Endothelial cell of umbilical vein (primary cell): ENCODE data around the gene KIF26B. TPM values are rescaled to one million over a fixed set of nuclear protein-coding genes. Genes with fewer than 3 reads are reported as not detected.

Source experiments
- BruUV-seq: library from RNA; stranded (reverse); fragments of 400-500 nt; replicated peaks from 2 replicates; lab custom pipeline; 2021; lab: Mats Ljungman, UMichigan
- CTCF ChIA-PET: fragments of 300-600, 350-600 bp; sonication (Branson Sonifier 250); formaldehyde crosslinking; loops from one replicate; lab custom pipeline; 2021; ENCODE audit warnings: antibody characterized with exemption, inconsistent platforms; lab: Charles Lee
- POLR2A ChIA-PET: fragments of 300-600, 350-600 bp; sonication (Branson Sonifier 250); formaldehyde crosslinking; loops from one replicate; lab custom pipeline; 2021; ENCODE audit warnings: antibody characterized with exemption, inconsistent platforms; lab: Charles Lee
- DNase-seq: peaks from one replicate; pipeline ENCODE4 v3.0.0-alpha.2; 2011; ENCODE audit warnings: low read depth, low spot score
- FAIRE-seq: peaks from 2 replicates; lab custom pipeline; 2011; peaks lifted over from hg19 to GRCh38; lab: Jason Lieb, UNC
- H2AFZ ChIP-seq: 2 replicates; pipeline ENCODE4 v1.6.0; 2012; ENCODE audit warnings: low read depth, low read length, control low read depth, inconsistent platforms
- H3K27ac ChIP-seq: 2 replicates; pipeline ENCODE4 v1.5.1; 2011; ENCODE audit warnings: low read depth, mild to moderate bottlenecking, control low read depth, low read length, moderate library complexity; ENCODE audit not compliant: insufficient read depth
- H3K27me3 ChIP-seq, 2 experiments: 2 replicates each; pipeline versions ENCODE4 v1.6.0 to v1.6.1; 2011; ENCODE audit warnings: low read length in 2 of 2, mixed read lengths in 1 of 2; ENCODE audit not compliant: control insufficient read depth in 2 of 2, insufficient read depth in 2 of 2
- H3K36me3 ChIP-seq, 2 experiments: 2 replicates in 1 of 2; 3 replicates in 1 of 2; pipeline ENCODE4 v1.5.1; 2011; ENCODE audit warnings: low read length in 2 of 2, mild to moderate bottlenecking in 1 of 2, moderate library complexity in 1 of 2; ENCODE audit not compliant: control insufficient read depth in 2 of 2, insufficient read depth in 2 of 2; ENCODE audit errors: extremely low read depth in 1 of 2
- H3K4me1 ChIP-seq: 3 replicates; pipeline ENCODE4 v1.5.1; 2011; ENCODE audit warnings: mild to moderate bottlenecking, low read length; ENCODE audit not compliant: control insufficient read depth, insufficient read depth; ENCODE audit errors: extremely low read depth
- H3K4me2 ChIP-seq: 2 replicates; pipeline ENCODE4 v1.6.1; 2011; ENCODE audit warnings: low read length, control low read depth, mixed read lengths; ENCODE audit not compliant: insufficient read depth
- H3K4me3 ChIP-seq, 3 experiments: fragments of 200-600 bp in 1 of 3; sonication (generic), shearing (Covaris generic) in 1 of 3; replicated peaks in 1 of 3; 2 replicates each; pipeline ENCODE4 v1.5.1; 2011 to 2016; ENCODE audit warnings: control low read depth in 3 of 3, low read length in 3 of 3, mild to moderate bottlenecking in 2 of 3, inconsistent platforms in 1 of 3, low read depth in 1 of 3, moderate library complexity in 1 of 3; ENCODE audit not compliant: insufficient read depth in 1 of 3
- H3K79me2 ChIP-seq: 2 replicates; pipeline ENCODE4 v1.6.0; 2012; ENCODE audit warnings: low read length, inconsistent platforms; ENCODE audit not compliant: control insufficient read depth, insufficient read depth
- H3K9ac ChIP-seq: replicated peaks from 2 replicates; pipeline ENCODE3; 2011; ENCODE audit warnings: low read length, control low read depth; ENCODE audit not compliant: insufficient read depth; ENCODE audit errors: extremely low read depth
- H3K9me1 ChIP-seq: replicated peaks from 3 replicates; pipeline ENCODE4 v1.6.0; 2011; ENCODE audit warnings: mild to moderate bottlenecking, low read length; ENCODE audit not compliant: control insufficient read depth, insufficient read depth; ENCODE audit errors: extremely low read depth
- H3K9me3 ChIP-seq: replicated peaks from 2 replicates; pipeline ENCODE4 v1.5.1; 2012; ENCODE audit warnings: low read length, inconsistent platforms; ENCODE audit not compliant: control insufficient read depth, insufficient read depth
- H4K20me1 ChIP-seq: replicated peaks from 2 replicates; pipeline ENCODE3; 2011; ENCODE audit warnings: mild to moderate bottlenecking, low read length; ENCODE audit not compliant: control insufficient read depth, insufficient read depth; ENCODE audit errors: extremely low read depth
- CTCF ChIP-seq, 2 donors: IDR thresholded peaks; 1 replicate in 1 of 2; 2 replicates in 1 of 2; pipeline ENCODE4 v1.5.1; 2011; ENCODE audit warnings: low read length in 2 of 2, mild to moderate bottlenecking in 2 of 2, moderate library complexity in 2 of 2, control low read depth in 1 of 2, inconsistent platforms in 1 of 2, low read depth in 1 of 2; ENCODE audit not compliant: insufficient read depth in 1 of 2; ENCODE audit errors: extremely low read depth in 1 of 2
- EZH2 ChIP-seq: IDR thresholded peaks from 2 replicates; pipeline ENCODE4 v1.6.1; 2012; ENCODE audit warnings: borderline replicate concordance, low read depth, mild to moderate bottlenecking, moderate library complexity, low read length, inconsistent platforms; ENCODE audit not compliant: severe bottlenecking
- FOS ChIP-seq: IDR thresholded peaks from 2 replicates; pipeline ENCODE4 v1.6.1; 2011; ENCODE audit warnings: mild to moderate bottlenecking, low read length, moderate library complexity, borderline replicate concordance; ENCODE audit not compliant: insufficient read depth
- GATA2 ChIP-seq: IDR thresholded peaks from 2 replicates; pipeline ENCODE4 v1.7.0; 2011; ENCODE audit warnings: low read depth, mild to moderate bottlenecking, moderate library complexity, mixed read lengths, low read length; ENCODE audit not compliant: insufficient read length, insufficient read depth
- JUN ChIP-seq: IDR thresholded peaks from 2 replicates; pipeline ENCODE4 v1.6.1; 2011; ENCODE audit warnings: borderline replicate concordance, low read depth; ENCODE audit not compliant: insufficient read length, insufficient read depth
- MYC ChIP-seq: IDR thresholded peaks from one replicate; pipeline ENCODE4 v1.6.1; 2011; ENCODE audit warnings: mild to moderate bottlenecking, low read depth, low read length
- POLR2A ChIP-seq: IDR thresholded peaks from 2 replicates; pipeline ENCODE4 v1.6.1; 2012; ENCODE audit warnings: low read depth, mild to moderate bottlenecking, control low read depth, low read length
- POLR2AphosphoS5 ChIP-seq: IDR thresholded peaks from 2 replicates; pipeline ENCODE4 v1.6.1; 2012; ENCODE audit warnings: low read depth, mild to moderate bottlenecking, control low read depth, low read length, moderate library complexity; ENCODE audit not compliant: insufficient read depth
- dilution Hi-C: fragments of 300-500 bp; cut with MboI; formaldehyde crosslinking; loops from one replicate; pipeline ENCODE4 v1.15.0; 2019; ENCODE audit warnings: low sequenced_read_pairs; ENCODE audit not compliant: extremely low pct_ligation_motif_present
- intact Hi-C: fragments of 100-400 bp; cut with micrococcal nuclease; formaldehyde crosslinking; loops from one replicate; pipeline ENCODE4 v1.10.0; 2022
- polyA plus RNA-seq, 4 experiments: library from polyadenylated mRNA; depleted of rRNA in 3 of 4; stranded (reverse) in 3 of 4; unstranded in 1 of 4; fragments of >200 nt; gene quantifications; 2 replicates each; pipeline versions ENCODE4 v1.2.1 to v1.2.3, GENCODE V29; 2011 to 2012; ENCODE audit warnings: missing spikeins in 1 of 4
- total RNA-seq: library from RNA; stranded (reverse); gene quantifications from 2 replicates; pipeline ENCODE4 v1.2.3, GENCODE V29; 2021
- TF ChIP-seq, protein P1 (sequence below): IDR thresholded peaks from 2 replicates; pipeline ENCODE4 v1.6.1; 2011; ENCODE audit not compliant: insufficient read depth, insufficient read length

KIF26B gene
- total and polyA plus RNA-seq, 2 donors (not counting 3 experiments of a cell fraction or from before 2014, with no cell fraction given), result 0.04 to 0.49 TPM

GRCh38 chr1:245306020-245306419 lies 151.2 kb downstream of the KIF26B start:
- FAIRE-seq, result no peak
- no peak overlapping the region for H2AFZ ChIP-seq
- no peaks in the 10 kb centered on the region for H4K20me1 ChIP-seq
- H3K79me2 ChIP-seq, result no peaks in the 10 kb centered on the region
- H3K9me1 ChIP-seq, result no peaks in the 10 kb centered on the region
- POLR2A ChIA-PET, result no interaction called here
- dilution Hi-C loops (no loop called here), intact Hi-C loops (no loop called here)
- TF ChIP-seq, protein P1, sequence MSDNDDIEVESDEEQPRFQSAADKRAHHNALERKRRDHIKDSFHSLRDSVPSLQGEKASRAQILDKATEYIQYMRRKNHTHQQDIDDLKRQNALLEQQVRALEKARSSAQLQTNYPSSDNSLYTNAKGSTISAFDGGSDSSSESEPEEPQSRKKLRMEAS, result no peak
- no peak for TF ChIP-seq POLR2A
- no peak for TF ChIP-seq JUN
- no peak for TF ChIP-seq POLR2AphosphoS5
- no peak for TF ChIP-seq CTCF (IDR thresholded peaks at IDR 0.05; ENCODE audit: extremely low read depth in 1 of 2, insufficient read depth in 1 of 2, low read depth in 1 of 2, low read length in 2 of 2)
- TF ChIP-seq MYC, result no peak
- TF ChIP-seq EZH2, result no peak
- no peak for TF ChIP-seq FOS
- TF ChIP-seq GATA2, result no peak
- H3K27ac ChIP-seq, result no peak overlapping the region
- no peak overlapping the region for H3K4me3 ChIP-seq
- H3K27me3 ChIP-seq, result no peaks in the 10 kb centered on the region
- H3K9ac ChIP-seq, result no peak overlapping the region
- DNase-seq, result no peak
- BruUV-seq, result no TSS peak
- CTCF ChIA-PET, result no interaction called here
- H3K36me3 ChIP-seq, result no peaks in the 10 kb centered on the region
- no peaks in the 10 kb centered on the region for H3K4me1 ChIP-seq
- no peak overlapping the region for H3K4me2 ChIP-seq
- H3K9me3 ChIP-seq, result no peaks in the 10 kb centered on the region
